Erythroblast (primary cell): Measurements from ENCODE around the gene OTULIN.

Source experiments
- DNase-seq, 2 experiments: peaks; one replicate each; lab custom pipeline; 2025; lab: John Stamatoyannopoulos, UW
- GATA1 ChIP-seq: IDR thresholded peaks from 2 replicates; pipeline ENCODE4 v1.6.1; 2011; ENCODE audit warnings: low read depth, mild to moderate bottlenecking, control low read depth, low read length, moderate library complexity
- POLR2A ChIP-seq: IDR thresholded peaks from 2 replicates; pipeline ENCODE4 v1.6.1; 2011; ENCODE audit warnings: mild to moderate bottlenecking, low read length

Gene OTULIN

GRCh38 chr5:14664270-14665100 is at the start of gene OTULIN:
TSS of gene OTULIN (plus strand) at chr5:14664718. CDS start at chr5:14664826, 108 bp downstream.
- TF ChIP-seq GATA1 (no peak), POLR2A (peak; percentile 95)
- peak; percentile 93 to 96 for DNase-seq

- DNase-seq, result no peak
- TF ChIP-seq POLR2A, result no peak
- no peak for TF ChIP-seq GATA1
Observed at GRCh38 chr5:14615365-14615764, 49.2 kb upstream of the OTULIN start.

GRCh38 chr5:14617441-14617840 is 47.1 kb upstream of the OTULIN start:
- TF ChIP-seq POLR2A, result no peak
- DNase-seq, result no peak

GRCh38 chr5:14627270-14627669 is 37.2 kb upstream of the OTULIN start:
- no peak for DNase-seq
- TF ChIP-seq GATA1 (no peak), POLR2A (no peak)

- TF ChIP-seq POLR2A (no peak), GATA1 (no peak)
- DNase-seq, result peak; percentile 50 to 59
Observed at GRCh38 chr5:14628346-14628745, 36.2 kb upstream of the OTULIN start.

GRCh38 chr5:14630671-14631070 is 33.8 kb upstream of the OTULIN start:
- no peak for DNase-seq
- TF ChIP-seq GATA1 (no peak), POLR2A (no peak)

GRCh38 chr5:14635656-14636055 is 28.9 kb upstream of the OTULIN start:
- no peak for TF ChIP-seq POLR2A
- TF ChIP-seq GATA1, result no peak
- no peak for DNase-seq

GRCh38 chr5:14640765-14641164 is 23.8 kb upstream of the OTULIN start:
- TF ChIP-seq POLR2A, result no peak
- TF ChIP-seq GATA1, result no peak
- no peak for DNase-seq

GRCh38 chr5:14644623-14645237 is 19.8 kb upstream of the OTULIN start:
- TF ChIP-seq POLR2A, result no peak
- TF ChIP-seq GATA1, result no peak
- no peak for DNase-seq

- no peak for DNase-seq
- TF ChIP-seq POLR2A (no peak), GATA1 (no peak)
Observed at GRCh38 chr5:14650052-14650451, 14.5 kb upstream of the OTULIN start.

- no peak for TF ChIP-seq GATA1
- no peak for TF ChIP-seq POLR2A
- no peak for DNase-seq
Observed at GRCh38 chr5:14655146-14655741, 9.3 kb upstream of the OTULIN start.

GRCh38 chr5:14656898-14657297 is 7.6 kb upstream of the OTULIN start:
- DNase-seq, result no peak
- TF ChIP-seq POLR2A (no peak), GATA1 (no peak)

- TF ChIP-seq POLR2A (no peak), GATA1 (no peak)
- DNase-seq, result no peak
Observed at GRCh38 chr5:14659821-14660607, 4.5 kb upstream of the OTULIN start.

GRCh38 chr5:14660833-14661232 is 3.7 kb upstream of the OTULIN start:
- no peak for TF ChIP-seq POLR2A
- TF ChIP-seq GATA1, result no peak
- DNase-seq, result no peak
